BJ (cell line): Measurements from ENCODE around the gene ACADSB. TPM values are rescaled to one million over a fixed set of nuclear protein-coding genes. Genes with fewer than 3 reads are reported as not detected.

Experiments
- CTCF ChIA-PET: fragments of 350-600 bp; formaldehyde crosslinking; extraction: SDS; loops from one replicate; lab custom pipeline; 2021; ENCODE audit warnings: antibody characterized with exemption, inconsistent platforms; lab: Yijun Ruan, JAX
- POLR2A ChIA-PET: fragments of 300-600 bp; sonication (Branson Sonifier 250); formaldehyde crosslinking; extraction: SDS; loops from one replicate; lab custom pipeline; 2021; ENCODE audit warnings: antibody characterized with exemption; lab: Charles Lee
- DNase-seq: peaks from one replicate; pipeline ENCODE4 v3.0.0-alpha.2; 2011; ENCODE audit warnings: low read depth
- H3K27me3 ChIP-seq: 2 replicates; pipeline ENCODE4 v1.6.0; 2011; ENCODE audit warnings: low read length; ENCODE audit not compliant: control insufficient read depth, insufficient read depth
- H3K36me3 ChIP-seq: 2 replicates; pipeline ENCODE4 v1.5.1; 2011; ENCODE audit warnings: low read length; ENCODE audit not compliant: control insufficient read depth, insufficient read depth
- H3K4me3 ChIP-seq: 2 replicates; pipeline ENCODE4 v1.5.1; 2011; ENCODE audit warnings: low read depth, mild to moderate bottlenecking, control low read depth, low read length
- CTCF ChIP-seq: IDR thresholded peaks from 2 replicates; pipeline ENCODE4 v1.5.1; 2011; ENCODE audit warnings: low read depth, mild to moderate bottlenecking, control low read depth, inconsistent platforms, low read length, moderate library complexity; ENCODE audit not compliant: insufficient read depth
- polyA plus RNA-seq: library from polyadenylated mRNA; depleted of rRNA; stranded (reverse); fragments of >200 nt; gene quantifications from 2 replicates; pipeline ENCODE4 v1.2.3, GENCODE V29; 2011

ACADSB gene
- polyA plus RNA-seq, 1 experiment, result 5.2 TPM

- POLR2A ChIA-PET, result no interaction called here
- TF ChIP-seq CTCF, result no peak
- H3K36me3 ChIP-seq, result no peaks in the 10 kb centered on the region
- CTCF ChIA-PET, result no interaction called here
- no peaks in the 10 kb centered on the region for H3K27me3 ChIP-seq
- no peak overlapping the region for H3K4me3 ChIP-seq
- DNase-seq, result no peak
These were observed 77.5 kb downstream of the ACADSB start for GRCh38 chr10:123086281-123086680.

- no peak for TF ChIP-seq CTCF
- no peak overlapping the region for H3K4me3 ChIP-seq
These were observed 78.5 kb downstream of the ACADSB start for GRCh38 chr10:123087348-123087747.

GRCh38 chr10:123087786-123088185 is 79.0 kb downstream of the ACADSB start:
- DNase-seq, result no peak
- Histone ChIP-seq H3K27me3 (no peaks in the 10 kb centered on the region), H3K4me3 (no peak overlapping the region), H3K36me3 (no peaks in the 10 kb centered on the region)
- no peak for TF ChIP-seq CTCF
- ChIA-PET CTCF (no interaction called here), POLR2A (no interaction called here)

More at GRCh38 chr10:123087348-123087747, 78.5 kb downstream of the ACADSB start:
- ChIA-PET CTCF (no interaction called here), POLR2A (no interaction called here)
- DNase-seq, result no peak
- no peaks in the 10 kb centered on the region for H3K27me3 ChIP-seq
- H3K36me3 ChIP-seq, result no peaks in the 10 kb centered on the region

- ChIA-PET POLR2A (no interaction called here), CTCF (no interaction called here)
- Histone ChIP-seq H3K27me3 (no peaks in the 10 kb centered on the region), H3K4me3 (no peak overlapping the region), H3K36me3 (no peaks in the 10 kb centered on the region)
- no peak for DNase-seq
- no peak for TF ChIP-seq CTCF
These were observed 84.0 kb downstream of the ACADSB start for GRCh38 chr10:123092635-123093414.

- no peak for DNase-seq
- Histone ChIP-seq H3K36me3 (no peaks in the 10 kb centered on the region), H3K27me3 (no peaks in the 10 kb centered on the region), H3K4me3 (no peak overlapping the region)
- ChIA-PET POLR2A (no interaction called here), CTCF (no interaction called here)
- no peak for TF ChIP-seq CTCF
These were observed 84.7 kb downstream of the ACADSB start for GRCh38 chr10:123093489-123093888.
